ENCODE measurements around the gene FPR3. TPM values are rescaled to one million over a fixed set of nuclear protein-coding genes. Genes with fewer than 3 reads are reported as not detected.
A peak's percentile ranks its signal among the peaks of the same experiment; 100 is the strongest.

Gene FPR3
- total RNA-seq, 1 experiment from 2014 or later = not detected

- POLR2A ChIA-PET (ENCODE audit: unreplicated experiment) = no interaction called here
- intact Hi-C loops (cut with micrococcal nuclease; ENCODE audit: unreplicated experiment) = no loop called here
- no TSS peak for BruUV-seq (replicated peaks)
Measured at GRCh38 chr19:51780270-51780669, 14.7 kb upstream of the FPR3 start.

GRCh38 chr19:51781999-51782398 lies 13.0 kb upstream of the FPR3 start:
- ChIA-PET POLR2A (ENCODE audit: unreplicated experiment) (no interaction called here), CTCF (no interaction called here)
- Histone ChIP-seq H3K9me2 (ENCODE audit: insufficient read depth) (no peaks in the 10 kb centered on the region), H3K9me3 (ENCODE audit: insufficient read depth, low read depth) (no peaks in the 10 kb centered on the region), H3K4me3 (no peak overlapping the region), H3K36me3 (ENCODE audit: low read depth) (no peaks in the 10 kb centered on the region), H3K27me3 (ENCODE audit: insufficient read depth, low read depth) (peaks cover 22% of the 10 kb centered on the region), H3K4me2 (no peak overlapping the region), H3K79me2 (ENCODE audit: low read depth) (no peaks in the 10 kb centered on the region), H4K20me1 (ENCODE audit: insufficient read depth) (no peaks in the 10 kb centered on the region; the same call in 1 of the 2 replicates), H3K4me1 (replicated peaks; ENCODE audit: insufficient read depth) (no peaks in the 10 kb centered on the region), H2AFZ (no peak overlapping the region), H3K27ac (no peak overlapping the region), H3F3A (ENCODE audit: insufficient read depth, low read depth) (no peaks in the 10 kb centered on the region)
- TF ChIP-seq EZH2 (IDR thresholded peaks at IDR 0.05; ENCODE audit: low read depth) (no peak), CTCF (conservative IDR thresholded peaks at IDR 0.05) (no peak)
- no peak for DNase-seq
- intact Hi-C loops (cut with micrococcal nuclease; ENCODE audit: unreplicated experiment) = no loop called here
- no TSS peak for BruUV-seq (replicated peaks)

More at GRCh38 chr19:51780270-51780669, 14.7 kb upstream of the FPR3 start:
- Histone ChIP-seq H3K36me3 (ENCODE audit: low read depth) (no peaks in the 10 kb centered on the region), H3K27ac (no peak overlapping the region), H3K4me3 (no peak overlapping the region), H2AFZ (no peak overlapping the region), H3F3A (ENCODE audit: insufficient read depth, low read depth) (no peaks in the 10 kb centered on the region), H4K20me1 (ENCODE audit: insufficient read depth) (no peaks in the 10 kb centered on the region; the same call in 1 of the 2 replicates), H3K4me1 (replicated peaks; ENCODE audit: insufficient read depth) (no peaks in the 10 kb centered on the region), H3K27me3 (ENCODE audit: insufficient read depth, low read depth) (peaks cover 19% of the 10 kb centered on the region), H3K79me2 (ENCODE audit: low read depth) (no peaks in the 10 kb centered on the region), H3K4me2 (no peak overlapping the region), H3K9me3 (ENCODE audit: insufficient read depth, low read depth) (no peaks in the 10 kb centered on the region), H3K9me2 (ENCODE audit: insufficient read depth) (no peaks in the 10 kb centered on the region)
- TF ChIP-seq CTCF (conservative IDR thresholded peaks at IDR 0.05) (no peak), EZH2 (IDR thresholded peaks at IDR 0.05; ENCODE audit: low read depth) (no peak)
- CTCF ChIA-PET = no interaction called here
- DNase-seq = no peak

GRCh38 chr19:51783372-51783771 lies 11.6 kb upstream of the FPR3 start:
- no peak for DNase-seq
- intact Hi-C loops (cut with micrococcal nuclease; ENCODE audit: unreplicated experiment) = no loop called here
- no peaks in the 10 kb centered on the region for H3K4me1 ChIP-seq (replicated peaks; ENCODE audit: insufficient read depth)
- BruUV-seq (replicated peaks) = no TSS peak
- TF ChIP-seq EZH2 (IDR thresholded peaks at IDR 0.05; ENCODE audit: low read depth) (no peak), CTCF (conservative IDR thresholded peaks at IDR 0.05) (peak; percentile 45)
- H2AFZ ChIP-seq = no peak overlapping the region
- ChIA-PET CTCF (no interaction called here), POLR2A (ENCODE audit: unreplicated experiment) (no interaction called here)
- peaks cover 22% of the 10 kb centered on the region for H3K27me3 ChIP-seq (ENCODE audit: insufficient read depth, low read depth)
- no peaks in the 10 kb centered on the region for H3F3A ChIP-seq (ENCODE audit: insufficient read depth, low read depth)
- no peaks in the 10 kb centered on the region for H3K36me3 ChIP-seq (ENCODE audit: low read depth)
- no peak overlapping the region for H3K4me3 ChIP-seq
- H3K27ac ChIP-seq = no peak overlapping the region
- no peaks in the 10 kb centered on the region for H3K79me2 ChIP-seq (ENCODE audit: low read depth)
- H3K9me3 ChIP-seq (ENCODE audit: insufficient read depth, low read depth) = no peaks in the 10 kb centered on the region
- no peaks in the 10 kb centered on the region for H3K9me2 ChIP-seq (ENCODE audit: insufficient read depth)
- no peak overlapping the region for H3K4me2 ChIP-seq
- H4K20me1 ChIP-seq (ENCODE audit: insufficient read depth) = no peaks in the 10 kb centered on the region; the same call in 1 of the 2 replicates

Data from PC-9 (cell line).